Stomach (tissue), 9 donors: ENCODE data around the gene TBX4. TPM values are rescaled to one million over a fixed set of nuclear protein-coding genes. Genes with fewer than 3 reads are reported as not detected.

ENCODE experiments used
- DNase-seq, 2 donors: peaks; one replicate each; pipeline versions ENCODE4 v3.0.0 to v3.0.0-alpha.2; 2013 to 2019
- H3K27ac ChIP-seq, 5 donors: fragments of 200-600 bp in 4 of 5; sonication (generic) in 4 of 5; one replicate each; pipeline ENCODE4 v1.5.1; 2013 to 2019; ENCODE audit warnings: mild to moderate bottlenecking in 1 of 5, moderate library complexity in 1 of 5
- H3K27me3 ChIP-seq, 3 donors: fragments of 200-600 bp; sonication (generic); one replicate each; pipeline ENCODE4 v1.5.1; 2017 to 2019; ENCODE audit warnings: mixed run types in 1 of 3
- H3K36me3 ChIP-seq, 4 donors: fragments of 200-600 bp; sonication (generic); 1 replicate in 3 of 4; 2 replicates in 1 of 4; pipeline ENCODE4 v1.5.1; 2016 to 2019
- H3K4me1 ChIP-seq, 4 donors: fragments of 200-600 bp; sonication (generic); one replicate each; pipeline ENCODE4 v1.5.1; 2016 to 2019
- H3K4me3 ChIP-seq, 4 donors: fragments of 200-600 bp; sonication (generic) in 3 of 4; one replicate each; pipeline ENCODE4 v1.5.1; 2016 to 2019; ENCODE audit warnings: mild to moderate bottlenecking in 1 of 4
- H3K9me3 ChIP-seq, 4 donors: fragments of 200-600 bp; sonication (generic); one replicate each; pipeline ENCODE4 v1.5.1; 2016 to 2019
- CTCF ChIP-seq, 7 experiments: fragments of 450-650 bp in 4 of 7; fragments of 200-600 bp in 3 of 7; sonication (generic) in 3 of 7; IDR thresholded peaks; one replicate each; pipeline ENCODE4 v1.5.1; 2016 to 2019; ENCODE audit warnings: antibody characterized with exemption in 7 of 7, control low read depth in 2 of 7, mild to moderate bottlenecking in 1 of 7
- EP300 ChIP-seq: sonication (generic); formaldehyde crosslinking; IDR thresholded peaks from one replicate; pipeline ENCODE4 v1.6.1; 2017; ENCODE audit warnings: antibody characterized with exemption
- POLR2A ChIP-seq, 4 donors: fragments of 450-650 bp; IDR thresholded peaks; one replicate each; pipeline ENCODE4 v1.6.1; 2016; ENCODE audit warnings: antibody characterized with exemption in 4 of 4, control low read depth in 2 of 4, mild to moderate bottlenecking in 1 of 4, moderate library complexity in 1 of 4
- POLR2AphosphoS5 ChIP-seq, 3 donors: sonication (generic); formaldehyde crosslinking; IDR thresholded peaks; one replicate each; pipeline ENCODE4 v1.6.1; 2016; ENCODE audit warnings: antibody characterized with exemption in 3 of 3
- WGBS, 5 donors: extraction: QIAGEN DNeasy Blood & Tissue Kit in 3 of 5; methylation state at CpG; one replicate each; pipeline versions ENCODE4 v1.1.5 to v1.1.7; 2013 to 2018; 5-methylcytosine and 5-hydroxymethylcytosine counted together
- intact Hi-C: fragments of 100-400 bp; cut with DNase I; formaldehyde crosslinking; loops from one replicate; pipeline ENCODE4 v1.15.1; 2023; ENCODE audit warnings: low total_unique reads
- polyA plus RNA-seq, 3 donors: library from polyadenylated mRNA; stranded (reverse); fragments of 200-250 nt; gene quantifications; one replicate each; pipeline ENCODE4 v1.2.3, GENCODE V29; 2013
- total RNA-seq, 5 donors: library from RNA; depleted of rRNA; stranded (reverse); fragments of >200 nt; gene quantifications; one replicate each; pipeline versions ENCODE4 v1.1.0 to v1.2.3, GENCODE V29; 2014 to 2016
- donor health status: healthy with polysubstance abuse.
- donor health status: Bipolar disorder and iron deficiency.
- donor health status: healthy.

The TBX4 gene
- total and polyA plus RNA-seq, 8 donors: 0.08 to 0.73 TPM; not detected in 6

- Histone ChIP-seq H3K4me3 (no peak overlapping the region), H3K4me1 (no peaks in the 10 kb centered on the region), H3K27me3 (peaks cover 0 to 70% (median 45%) of the 10 kb centered on the region in 3 donors), H3K27ac (no peak overlapping the region), H3K9me3 (no peaks in the 10 kb centered on the region), H3K36me3 (no peaks in the 10 kb centered on the region)
- 79 to 84% (median 83%) methylated on average over 10 of the region's 10 CpGs for WGBS, 5 donors
- intact Hi-C loops: loop anchor here (10.0 kb wide), 1 partner anchor 131 kb away; no protein-coding TSS in a partner anchor
- TF ChIP-seq POLR2AphosphoS5 (IDR thresholded peaks at IDR 0.05) (no peak), CTCF (IDR thresholded peaks at IDR 0.05) (no peak), EP300 (no peak), POLR2A (IDR thresholded peaks at IDR 0.05) (no peak)
- no peak for DNase-seq
Observed at GRCh38 chr17:61423967-61424649, 28.1 kb upstream of the TBX4 start.

DNA sequence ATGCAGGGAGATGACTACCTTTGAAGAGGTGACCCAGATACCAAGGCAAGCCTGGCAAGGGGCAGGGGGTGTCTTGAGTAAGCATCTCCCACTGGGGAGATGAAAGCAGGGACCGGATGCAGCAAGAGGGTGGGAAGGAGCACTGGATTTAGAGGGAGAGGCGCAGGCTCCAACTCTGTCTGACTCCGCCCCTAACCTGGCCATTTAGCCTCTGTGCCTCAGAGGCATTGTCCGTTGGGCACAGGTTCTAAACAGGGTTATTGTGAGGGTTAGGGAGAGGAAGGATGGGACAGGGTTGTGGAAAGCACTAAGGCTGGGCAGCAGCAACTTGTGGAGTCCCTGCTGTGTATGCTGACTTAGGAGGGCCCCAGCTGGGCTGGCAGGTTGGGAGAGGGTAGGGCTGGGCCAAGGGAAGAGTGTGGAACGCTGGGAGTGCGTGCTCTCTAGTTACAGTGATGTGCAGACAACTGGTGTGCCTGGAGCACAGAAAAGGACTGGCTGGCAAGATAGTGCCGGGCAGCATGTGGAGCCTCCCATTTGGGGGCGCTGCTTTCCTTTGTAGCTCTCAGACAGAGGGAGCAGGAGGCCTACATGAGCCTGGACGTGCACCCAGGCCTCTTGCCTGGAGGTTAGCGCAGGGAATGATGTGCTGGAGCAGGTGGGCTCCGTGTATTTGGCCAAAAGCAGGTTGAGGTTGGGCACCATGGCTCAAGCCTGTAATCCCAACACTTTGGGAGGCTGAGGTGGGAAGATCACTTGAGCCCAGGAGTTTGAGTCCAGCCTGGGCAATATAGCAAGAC lies 26.3 kb upstream of the TBX4 start:
- Histone ChIP-seq H3K27me3 (peaks cover 0 to 57% (median 42%) of the 10 kb centered on the region in 3 donors), H3K4me1 (no peaks in the 10 kb centered on the region), H3K9me3 (no peaks in the 10 kb centered on the region), H3K36me3 (no peaks in the 10 kb centered on the region), H3K27ac (no peak overlapping the region), H3K4me3 (no peak overlapping the region)
- TF ChIP-seq POLR2A (IDR thresholded peaks at IDR 0.05) (no peak), CTCF (IDR thresholded peaks at IDR 0.05) (no peak), POLR2AphosphoS5 (IDR thresholded peaks at IDR 0.05) (no peak), EP300 (no peak)
- WGBS, 5 donors: 37 to 64% (median 52%) methylated on average over 11 of the region's 11 CpGs
- intact Hi-C loops: loop anchor here (10.0 kb wide), 1 partner anchor 129 kb away; no protein-coding TSS in a partner anchor
- no peak for DNase-seq

- peaks cover 0 to 50% (median 36%) of the 10 kb centered on the region in 3 donors for H3K27me3 ChIP-seq
- H3K36me3 ChIP-seq: no peaks in the 10 kb centered on the region
- no peak for TF ChIP-seq POLR2A (IDR thresholded peaks at IDR 0.05)
- no peak for TF ChIP-seq POLR2AphosphoS5 (IDR thresholded peaks at IDR 0.05)
- no peak for TF ChIP-seq CTCF (IDR thresholded peaks at IDR 0.05)
- no peak for TF ChIP-seq EP300
- no peaks in the 10 kb centered on the region for H3K9me3 ChIP-seq
- no peak for DNase-seq
- intact Hi-C loops: loop anchor here (10.0 kb wide), 1 partner anchor 128 kb away; no protein-coding TSS in a partner anchor
- H3K27ac ChIP-seq: no peak overlapping the region
- H3K4me1 ChIP-seq: no peaks in the 10 kb centered on the region
- WGBS, 5 donors: 77 to 81% (median 80%) methylated on average over 10 of the region's 10 CpGs
- no peak overlapping the region for H3K4me3 ChIP-seq
Observed at GRCh38 chr17:61426482-61427304, 25.5 kb upstream of the TBX4 start.

GRCh38 chr17:61427567-61427966 lies 24.7 kb upstream of the TBX4 start:
- H3K9me3 ChIP-seq: no peaks in the 10 kb centered on the region
- peaks cover 0 to 44% (median 28%) of the 10 kb centered on the region in 3 donors for H3K27me3 ChIP-seq
- intact Hi-C loops: loop anchor here (10.0 kb wide), 1 partner anchor 127 kb away; no protein-coding TSS in a partner anchor
- H3K36me3 ChIP-seq: no peaks in the 10 kb centered on the region
- TF ChIP-seq EP300 (no peak), CTCF (IDR thresholded peaks at IDR 0.05) (no peak), POLR2A (IDR thresholded peaks at IDR 0.05) (no peak), POLR2AphosphoS5 (IDR thresholded peaks at IDR 0.05) (no peak)
- H3K4me1 ChIP-seq: no peaks in the 10 kb centered on the region
- no peak for DNase-seq
- no peak overlapping the region for H3K27ac ChIP-seq
- no peak overlapping the region for H3K4me3 ChIP-seq
